ENCODE results near the gene LDLRAD2. TPM values are rescaled to one million over a fixed set of nuclear protein-coding genes. Genes with fewer than 3 reads are reported as not detected.

LDLRAD2 gene
- total RNA-seq, 4 donors from 2014 or later, result 0.48 TPM; not detected in 3

DNA sequence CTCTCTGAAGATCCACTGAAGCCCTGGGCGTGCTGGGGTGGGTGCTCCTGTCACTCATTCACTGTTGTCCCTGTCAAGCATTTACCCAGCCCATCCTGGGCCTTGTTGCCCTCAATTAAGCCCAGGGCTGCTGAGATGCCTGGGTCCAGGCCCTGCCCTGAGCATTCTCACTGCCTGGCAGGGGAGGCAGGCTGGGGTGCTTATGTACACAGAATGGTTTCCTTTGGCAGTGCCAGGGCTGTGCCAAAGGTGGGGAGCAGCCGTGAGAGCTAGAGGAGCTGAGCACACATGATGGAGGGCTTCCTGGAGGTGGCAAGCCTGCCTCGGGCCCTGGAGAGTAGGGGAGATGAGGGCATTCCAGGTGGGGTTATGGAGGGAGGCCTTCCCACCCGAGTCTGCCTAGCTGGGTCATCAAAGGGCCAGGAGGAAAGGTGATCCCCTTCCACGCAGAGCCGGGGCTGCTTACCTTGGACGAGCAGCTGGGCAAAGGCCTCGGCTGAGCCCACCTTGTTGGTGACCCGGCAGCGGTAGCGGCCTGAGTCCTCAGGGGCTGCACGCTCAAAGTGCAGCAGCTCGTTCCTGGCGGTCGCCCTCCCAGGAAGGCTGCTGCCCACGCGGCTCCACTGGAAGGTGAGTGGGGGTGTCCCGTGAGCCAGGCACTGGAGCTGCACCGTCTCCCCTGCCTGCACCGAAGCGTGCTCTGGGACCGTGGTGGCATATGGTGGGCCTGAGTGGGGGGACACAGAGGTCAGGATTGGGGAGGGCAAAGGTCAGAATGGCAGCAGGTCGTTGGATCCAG, 26.5 kb downstream of the LDLRAD2 start:
- no peaks in the 10 kb centered on the region for H3K27me3 ChIP-seq
- 86 to 100% methylated on average over 2 to 22 of the region's 23 CpGs for WGBS, 2 donors (ENCODE audit: low coverage in 1 of 2)
- peaks cover 0 to 79% (median 23%) of the 10 kb centered on the region in 4 donors for H3K36me3 ChIP-seq
- in situ Hi-C loops (cut with MboI; ENCODE audit: low pct_ligation_motif_present in 1 of 4, low pct_unique_long_range_greater_than_20kb in 1 of 4, low sequenced_read_pairs in 3 of 4), result no loop called here
- no peak overlapping the region for H3K4me3 ChIP-seq
- H3K9me3 ChIP-seq, result no peaks in the 10 kb centered on the region
- intact Hi-C loops (cut with DNase I; ENCODE audit: low total_unique reads), result no loop called here
- DNase-seq, result no peak
- no peaks in the 10 kb centered on the region for H3K4me1 ChIP-seq
- no peak overlapping the region for H3K27ac ChIP-seq
- TF ChIP-seq POLR2AphosphoS5 (IDR thresholded peaks at IDR 0.05) (no peak), EP300 (IDR thresholded peaks at IDR 0.05; ENCODE audit: low read depth) (no peak), POLR2A (IDR thresholded peaks at IDR 0.05) (no peak)
- TF ChIP-seq, protein P1, sequence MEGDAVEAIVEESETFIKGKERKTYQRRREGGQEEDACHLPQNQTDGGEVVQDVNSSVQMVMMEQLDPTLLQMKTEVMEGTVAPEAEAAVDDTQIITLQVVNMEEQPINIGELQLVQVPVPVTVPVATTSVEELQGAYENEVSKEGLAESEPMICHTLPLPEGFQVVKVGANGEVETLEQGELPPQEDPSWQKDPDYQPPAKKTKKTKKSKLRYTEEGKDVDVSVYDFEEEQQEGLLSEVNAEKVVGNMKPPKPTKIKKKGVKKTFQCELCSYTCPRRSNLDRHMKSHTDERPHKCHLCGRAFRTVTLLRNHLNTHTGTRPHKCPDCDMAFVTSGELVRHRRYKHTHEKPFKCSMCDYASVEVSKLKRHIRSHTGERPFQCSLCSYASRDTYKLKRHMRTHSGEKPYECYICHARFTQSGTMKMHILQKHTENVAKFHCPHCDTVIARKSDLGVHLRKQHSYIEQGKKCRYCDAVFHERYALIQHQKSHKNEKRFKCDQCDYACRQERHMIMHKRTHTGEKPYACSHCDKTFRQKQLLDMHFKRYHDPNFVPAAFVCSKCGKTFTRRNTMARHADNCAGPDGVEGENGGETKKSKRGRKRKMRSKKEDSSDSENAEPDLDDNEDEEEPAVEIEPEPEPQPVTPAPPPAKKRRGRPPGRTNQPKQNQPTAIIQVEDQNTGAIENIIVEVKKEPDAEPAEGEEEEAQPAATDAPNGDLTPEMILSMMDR (IDR thresholded peaks at IDR 0.05), result no peak

DNA sequence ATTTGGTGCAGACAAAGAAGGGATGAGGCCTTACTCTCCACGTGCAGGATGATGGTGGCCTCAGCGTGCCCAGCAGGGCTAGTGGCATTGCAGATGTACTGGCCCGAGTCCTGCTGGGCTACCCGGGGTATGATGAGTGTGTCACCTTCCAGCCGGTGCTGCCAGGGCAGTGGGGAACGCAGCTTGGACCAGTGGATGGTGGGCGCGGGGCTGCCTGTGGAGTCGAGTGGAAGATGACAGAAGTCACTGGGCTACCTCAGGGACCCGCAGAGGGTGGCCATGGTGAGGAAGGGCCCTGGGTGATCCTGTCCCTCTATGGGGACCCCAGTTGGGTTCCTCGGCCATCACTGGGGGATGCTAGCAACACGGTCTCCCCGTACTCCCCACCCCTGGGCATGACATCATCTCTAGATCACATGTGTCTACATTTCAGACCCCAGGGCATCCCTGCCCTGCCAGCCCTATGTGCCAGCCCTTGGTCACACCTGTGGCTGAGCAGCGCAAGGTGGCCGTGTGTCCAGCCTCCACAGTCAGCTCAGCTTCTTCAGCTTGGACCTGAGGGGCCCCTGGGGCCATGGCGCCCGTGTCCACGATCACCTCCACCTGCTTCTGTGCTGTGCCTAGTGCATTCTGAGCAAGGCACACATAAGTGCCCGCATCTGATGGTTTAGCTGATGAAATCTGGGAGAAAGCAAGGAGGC, 27.4 kb downstream of the LDLRAD2 start:
- Histone ChIP-seq H3K4me3 (no peak overlapping the region), H3K27ac (no peak overlapping the region), H3K9me3 (no peaks in the 10 kb centered on the region), H3K4me1 (no peaks in the 10 kb centered on the region), H3K27me3 (no peaks in the 10 kb centered on the region), H3K36me3 (peaks cover 0 to 70% (median 19%) of the 10 kb centered on the region in 4 donors)
- in situ Hi-C loops (cut with MboI; ENCODE audit: low pct_ligation_motif_present in 1 of 4, low pct_unique_long_range_greater_than_20kb in 1 of 4, low sequenced_read_pairs in 3 of 4), result no loop called here
- 93% methylated on average over 19 of the region's 19 CpGs; no CpG with 5 or more reads in 1 of the 2 donors for WGBS, 2 donors (ENCODE audit: low coverage in 1 of 2)
- DNase-seq, result no peak
- intact Hi-C loops (cut with DNase I; ENCODE audit: low total_unique reads), result no loop called here
- TF ChIP-seq EP300 (IDR thresholded peaks at IDR 0.05; ENCODE audit: low read depth), result no peak
- TF ChIP-seq POLR2A (IDR thresholded peaks at IDR 0.05), result no peak
- no peak for TF ChIP-seq POLR2AphosphoS5 (IDR thresholded peaks at IDR 0.05)
- TF ChIP-seq, protein P1 (IDR thresholded peaks at IDR 0.05), result no peak

DNA sequence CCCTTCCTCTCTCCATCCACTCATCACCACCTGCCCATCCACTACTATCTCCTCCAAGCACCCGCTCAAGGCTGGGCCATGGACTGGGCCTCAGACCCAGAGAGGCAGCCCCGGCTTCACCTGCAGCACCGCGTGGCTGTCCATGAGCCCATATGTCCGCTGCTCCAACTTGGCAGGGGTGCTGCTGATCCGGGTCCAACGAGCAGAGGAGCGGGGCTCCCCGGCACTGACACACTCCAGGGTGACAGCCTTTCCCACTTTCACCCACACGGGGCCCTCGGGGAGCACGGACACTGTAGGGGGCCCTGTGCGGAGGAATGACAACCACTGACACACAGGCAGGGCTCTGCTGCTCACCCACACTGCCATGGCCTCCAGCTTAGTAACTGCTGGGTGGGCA, 28.9 kb downstream of the LDLRAD2 start:
- TF ChIP-seq POLR2AphosphoS5 (IDR thresholded peaks at IDR 0.05), result no peak
- DNase-seq, result no peak
- in situ Hi-C loops (cut with MboI; ENCODE audit: low pct_ligation_motif_present in 1 of 4, low pct_unique_long_range_greater_than_20kb in 1 of 4, low sequenced_read_pairs in 3 of 4), result no loop called here
- Histone ChIP-seq H3K4me3 (no peak overlapping the region), H3K27me3 (no peaks in the 10 kb centered on the region), H3K36me3 (peaks cover 0 to 68% (median 12%) of the 10 kb centered on the region in 4 donors), H3K27ac (no peak overlapping the region), H3K4me1 (no peaks in the 10 kb centered on the region), H3K9me3 (no peaks in the 10 kb centered on the region)
- WGBS, 2 donors (ENCODE audit: low coverage in 1 of 2), result 94% methylated on average over 13 of the region's 13 CpGs; no CpG with 5 or more reads in 1 of the 2 donors
- intact Hi-C loops (cut with DNase I; ENCODE audit: low total_unique reads), result no loop called here

DNA sequence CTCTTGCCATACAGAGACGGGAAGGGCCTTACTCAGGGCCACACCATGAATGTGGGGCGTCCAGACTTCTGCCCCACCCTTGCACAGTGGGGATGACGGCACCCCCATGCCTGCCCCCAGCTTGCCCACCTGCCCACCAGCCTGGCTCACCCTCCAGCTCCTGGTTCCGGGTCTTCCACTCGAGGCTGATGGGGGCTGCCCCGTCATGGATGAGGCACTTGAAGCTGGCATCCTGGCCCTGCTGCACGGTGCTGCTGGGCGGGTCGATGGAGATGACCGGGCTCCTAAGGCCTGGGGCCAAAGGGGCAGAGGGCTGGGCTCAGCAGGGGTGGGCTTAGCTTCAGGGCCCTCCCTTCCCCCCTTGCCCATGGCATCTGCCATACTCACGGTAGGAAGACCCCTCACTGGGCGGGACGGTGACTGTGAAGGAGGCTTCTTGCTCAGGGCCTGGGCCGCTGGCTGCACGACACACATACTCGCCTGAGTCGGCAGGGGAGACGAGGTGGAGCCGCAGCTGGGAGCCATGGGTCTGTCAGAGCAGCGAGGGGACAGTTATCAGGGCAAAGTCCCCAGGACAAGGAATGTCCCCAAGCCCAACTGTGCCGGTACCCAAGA, 29.9 kb downstream of the LDLRAD2 start:
- no peaks in the 10 kb centered on the region for H3K27me3 ChIP-seq
- no peak overlapping the region for H3K4me3 ChIP-seq
- 87% methylated on average over 12 of the region's 21 CpGs; no CpG with 5 or more reads in 1 of the 2 donors for WGBS, 2 donors (ENCODE audit: low coverage in 1 of 2)
- H3K9me3 ChIP-seq, result no peaks in the 10 kb centered on the region
- TF ChIP-seq EP300 (IDR thresholded peaks at IDR 0.05; ENCODE audit: low read depth), result no peak
- TF ChIP-seq, protein P1 (IDR thresholded peaks at IDR 0.05), result no peak
- TF ChIP-seq POLR2AphosphoS5 (IDR thresholded peaks at IDR 0.05), result no peak
- no peak for TF ChIP-seq POLR2A (IDR thresholded peaks at IDR 0.05)
- no peaks in the 10 kb centered on the region for H3K4me1 ChIP-seq
- H3K36me3 ChIP-seq, result peaks cover 0 to 69% (median 7%) of the 10 kb centered on the region in 4 donors
- intact Hi-C loops (cut with DNase I; ENCODE audit: low total_unique reads) (no loop called here), in situ Hi-C loops (cut with MboI; ENCODE audit: low pct_ligation_motif_present in 1 of 4, low pct_unique_long_range_greater_than_20kb in 1 of 4, low sequenced_read_pairs in 3 of 4) (no loop called here)
- DNase-seq, result no peak
- H3K27ac ChIP-seq, result no peak overlapping the region
